Activated T-helper 17 cell treated with anti-CD3 and anti-CD28 coated beads, Interleukin-2, amount 50 U/mL, for 72 hours (primary cell): Measurements from ENCODE around the gene FLOT1. TPM values are rescaled to one million over a fixed set of nuclear protein-coding genes. Genes with fewer than 3 reads are reported as not detected.

Experiments
- ATAC-seq: fragments of 150-1000 bp; cut with Tn5 transposase; replicated peaks from 2 replicates; pipeline ENCODE4 v1.10.0; 2021; ENCODE audit warnings: mild to moderate bottlenecking, moderate library complexity
- H3K27ac Mint-ChIP-seq: one replicate; pipeline ENCODE4 v1.8.0; 2022; ENCODE audit warnings: mixed read lengths
- H3K27me3 Mint-ChIP-seq: one replicate; pipeline ENCODE4 v1.8.0; 2022; ENCODE audit warnings: mixed read lengths
- H3K36me3 Mint-ChIP-seq: one replicate; pipeline ENCODE4 v1.8.0; 2022; ENCODE audit warnings: low read depth, mild to moderate bottlenecking, mixed read lengths
- H3K4me1 Mint-ChIP-seq: one replicate; pipeline ENCODE4 v1.8.0; 2022; ENCODE audit warnings: mixed read lengths
- H3K4me3 Mint-ChIP-seq: one replicate; pipeline ENCODE4 v1.8.0; 2022; ENCODE audit warnings: mild to moderate bottlenecking, mixed read lengths
- H3K9me3 Mint-ChIP-seq: one replicate; pipeline ENCODE4 v1.8.0; 2022; ENCODE audit warnings: mixed read lengths
- total RNA-seq, 2 donors: library from RNA; stranded (reverse); gene quantifications; one replicate each; pipeline ENCODE4 v1.2.3, GENCODE V29; 2022

Gene FLOT1
- total RNA-seq, 2 donors from 2014 or later = 152 to 161 TPM

GRCh38 chr6:30689022-30689865, 53.2 kb downstream of the FLOT1 start:
- no peaks in the 10 kb centered on the region for H3K9me3 Mint-ChIP-seq
- H3K4me1 Mint-ChIP-seq = peaks cover 23% of the 10 kb centered on the region
- H3K4me3 Mint-ChIP-seq = peak overlapping the region; percentile 98
- peaks cover 51% of the 10 kb centered on the region for H3K36me3 Mint-ChIP-seq
- peak overlapping the region; percentile 97 for H3K27ac Mint-ChIP-seq
- H3K27me3 Mint-ChIP-seq = no peaks in the 10 kb centered on the region
- ATAC-seq = no peak

GRCh38 chr6:30688569-30688968, 53.9 kb downstream of the FLOT1 start:
- Mint-ChIP-seq H3K9me3 (no peaks in the 10 kb centered on the region), H3K27me3 (no peaks in the 10 kb centered on the region), H3K4me3 (peak overlapping the region; percentile 98), H3K4me1 (peaks cover 23% of the 10 kb centered on the region), H3K27ac (peak overlapping the region; percentile 97), H3K36me3 (peaks cover 58% of the 10 kb centered on the region)
- ATAC-seq = no peak

GRCh38 chr6:30687659-30688431, 54.6 kb downstream of the FLOT1 start:
- Mint-ChIP-seq H3K27me3 (no peaks in the 10 kb centered on the region), H3K4me3 (peak overlapping the region; percentile 98), H3K27ac (peak overlapping the region; percentile 97), H3K4me1 (peaks cover 23% of the 10 kb centered on the region), H3K9me3 (no peaks in the 10 kb centered on the region), H3K36me3 (peaks cover 65% of the 10 kb centered on the region)
- ATAC-seq = no peak

DNA sequence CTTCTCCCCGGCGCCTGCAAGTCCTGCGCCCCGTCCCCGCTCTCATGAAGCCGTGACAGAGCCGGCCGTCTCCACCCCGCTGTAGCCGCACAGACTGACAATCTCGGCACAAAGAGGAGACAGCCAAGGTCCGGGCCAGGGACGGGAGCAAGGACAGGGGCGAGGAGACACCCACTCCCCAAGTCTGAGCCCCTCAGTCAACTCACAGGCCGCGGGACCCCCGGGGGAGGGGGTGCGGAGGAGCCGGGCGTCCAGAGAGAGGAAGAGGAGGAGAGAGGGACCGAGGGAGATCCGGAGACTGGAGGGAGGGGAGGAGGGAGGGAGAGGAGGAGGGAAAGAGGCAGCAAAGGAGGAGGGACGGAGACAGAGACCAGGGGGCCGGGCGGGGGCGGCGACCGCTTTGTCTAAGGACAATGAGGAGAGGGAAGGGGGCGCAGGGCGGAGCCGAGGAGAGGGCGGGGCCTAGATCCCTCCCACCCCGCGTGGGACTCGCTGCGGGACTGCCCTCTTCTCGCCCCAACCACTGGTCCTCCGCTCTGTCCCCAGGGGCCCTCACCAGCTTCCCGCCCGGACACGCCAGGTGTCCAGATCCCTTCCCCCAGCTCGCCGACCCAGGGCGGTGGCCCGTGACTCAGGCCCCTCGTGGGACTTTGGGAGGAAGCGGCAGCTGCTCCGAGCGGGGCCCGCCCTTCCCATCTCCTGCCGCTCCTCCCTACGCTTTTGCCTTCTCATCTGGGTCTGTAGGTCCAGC, 55.4 kb downstream of the FLOT1 start:
- Mint-ChIP-seq H3K27ac (peak overlapping the region; percentile 97), H3K4me1 (peaks cover 23% of the 10 kb centered on the region), H3K9me3 (no peaks in the 10 kb centered on the region), H3K4me3 (peak overlapping the region; percentile 98), H3K36me3 (peaks cover 73% of the 10 kb centered on the region), H3K27me3 (no peaks in the 10 kb centered on the region)
- peak; percentile 48 for ATAC-seq

DNA sequence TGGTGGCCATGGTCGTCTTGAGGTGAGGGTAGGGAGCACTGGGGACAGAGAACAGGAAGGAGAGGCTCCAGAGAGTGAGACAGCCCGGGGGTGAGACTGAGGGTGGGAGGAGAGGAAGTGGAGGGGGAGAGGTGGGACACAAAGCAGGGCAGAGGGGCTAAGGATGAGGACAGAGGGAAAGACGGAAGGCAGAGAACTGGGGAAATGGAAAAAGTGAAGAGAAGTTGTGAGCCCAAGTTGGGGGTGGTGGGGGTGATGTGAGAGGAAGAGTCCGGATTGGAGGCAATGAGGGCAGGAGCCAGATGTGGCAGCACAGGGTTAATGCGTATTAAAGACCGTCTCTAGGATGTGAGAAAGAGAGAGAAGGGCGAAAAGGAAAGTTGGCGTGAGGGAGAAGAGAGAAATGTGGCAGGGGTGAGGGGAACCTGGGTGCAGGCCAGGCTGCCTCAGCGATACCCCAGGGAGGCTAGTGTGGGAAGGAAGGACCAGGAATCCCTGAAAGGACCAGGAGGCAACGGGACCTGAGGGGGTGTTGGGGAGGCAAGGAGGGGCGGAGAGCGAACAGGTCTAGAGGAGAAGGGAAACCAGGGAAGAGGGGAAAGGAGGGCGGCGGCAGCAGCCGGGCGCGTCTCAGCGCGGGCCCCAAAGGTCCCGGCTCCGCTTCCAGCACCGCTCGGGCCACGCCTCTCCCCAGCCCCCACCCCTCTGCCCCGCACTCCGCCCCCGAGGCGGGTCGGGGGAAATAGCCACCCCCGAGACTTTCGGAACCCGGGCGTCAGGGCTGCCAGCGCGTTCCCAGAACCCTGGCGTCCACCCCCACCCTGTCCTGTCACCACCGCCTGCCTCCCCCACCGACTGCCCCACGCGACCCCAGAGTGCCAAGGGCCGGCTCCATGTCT, 56.2 kb downstream of the FLOT1 start, which contains the start of gene PPP1R18:
Gene PPP1R18, minus strand, starts transcription at position 637 of the 899 bp plus-strand sequence. Its CDS starts 627 bp downstream, at position 10.
- no peaks in the 10 kb centered on the region for H3K27me3 Mint-ChIP-seq
- peaks cover 81% of the 10 kb centered on the region for H3K36me3 Mint-ChIP-seq
- H3K9me3 Mint-ChIP-seq = no peaks in the 10 kb centered on the region
- peak within 1 kb of the TSS; percentile 97 for H3K27ac Mint-ChIP-seq
- H3K4me1 Mint-ChIP-seq = peaks cover 23% of the 10 kb centered on the region
- peak; percentile 42 for ATAC-seq
- peak within 1 kb of the TSS; percentile 98 for H3K4me3 Mint-ChIP-seq

- Mint-ChIP-seq H3K27ac (peak overlapping the region; percentile 97), H3K4me3 (peak overlapping the region; percentile 98), H3K36me3 (peaks cover 86% of the 10 kb centered on the region), H3K4me1 (peaks cover 20% of the 10 kb centered on the region), H3K27me3 (no peaks in the 10 kb centered on the region), H3K9me3 (no peaks in the 10 kb centered on the region)
- ATAC-seq = no peak
Measured at GRCh38 chr6:30685157-30686008, 57.1 kb downstream of the FLOT1 start.

- Mint-ChIP-seq H3K4me3 (peak overlapping the region; percentile 98), H3K9me3 (no peaks in the 10 kb centered on the region), H3K4me1 (peaks cover 13% of the 10 kb centered on the region), H3K36me3 (peaks cover 90% of the 10 kb centered on the region), H3K27ac (peak overlapping the region; percentile 97), H3K27me3 (no peaks in the 10 kb centered on the region)
- no peak for ATAC-seq
Measured at GRCh38 chr6:30684386-30685156, 57.9 kb downstream of the FLOT1 start.

- peak overlapping the region; percentile 98 for H3K4me3 Mint-ChIP-seq
- no peaks in the 10 kb centered on the region for H3K9me3 Mint-ChIP-seq
- no peak for ATAC-seq
- H3K27me3 Mint-ChIP-seq = no peaks in the 10 kb centered on the region
- peak overlapping the region; percentile 97 for H3K27ac Mint-ChIP-seq
- peaks cover 96% of the 10 kb centered on the region for H3K36me3 Mint-ChIP-seq
- peaks cover 13% of the 10 kb centered on the region for H3K4me1 Mint-ChIP-seq
Measured at GRCh38 chr6:30683980-30684338, 58.5 kb downstream of the FLOT1 start.

DNA sequence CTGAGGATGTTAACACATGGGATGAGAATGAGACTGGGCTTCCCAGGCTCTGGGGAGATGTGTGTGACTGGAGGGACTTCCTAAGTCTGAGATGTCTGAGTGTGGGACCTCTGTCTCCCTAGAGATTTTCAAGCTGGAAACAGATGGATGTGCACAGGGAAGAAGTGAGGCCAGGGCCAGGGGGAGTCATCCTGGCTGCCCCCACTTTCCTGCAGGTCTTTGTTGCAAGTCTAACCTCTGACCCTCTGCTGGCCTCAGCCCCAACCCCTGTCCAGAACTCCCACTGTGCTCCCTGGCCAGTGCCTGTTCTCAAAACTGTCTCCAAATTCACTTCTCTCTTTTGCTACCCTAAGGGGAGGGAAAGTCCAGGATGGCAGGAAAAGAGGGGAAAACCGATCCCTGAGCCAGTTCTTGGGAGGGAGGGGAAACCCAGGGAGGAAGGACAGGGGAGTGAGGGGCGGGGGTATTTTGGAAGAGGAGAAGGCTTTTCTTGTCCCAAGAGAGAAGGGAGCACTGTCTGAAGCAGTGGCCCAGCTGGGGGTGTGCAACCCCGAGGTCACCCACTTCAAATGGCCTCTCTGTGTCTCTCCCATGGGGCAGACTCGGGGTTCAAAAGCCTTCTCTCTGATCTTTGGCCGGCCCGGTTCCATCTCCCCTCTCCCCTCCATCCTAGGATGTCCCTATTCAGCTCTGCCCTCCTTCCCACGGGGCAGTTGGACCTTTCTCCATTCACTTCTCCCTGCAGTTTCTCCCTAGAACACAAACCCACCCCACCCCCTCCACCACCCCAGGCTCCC, 59.1 kb downstream of the FLOT1 start:
- H3K27ac Mint-ChIP-seq = peak overlapping the region; percentile 97
- no peaks in the 10 kb centered on the region for H3K27me3 Mint-ChIP-seq
- H3K4me3 Mint-ChIP-seq = peak overlapping the region; percentile 98
- peaks cover 100% of the 10 kb centered on the region for H3K36me3 Mint-ChIP-seq
- no peaks in the 10 kb centered on the region for H3K9me3 Mint-ChIP-seq
- ATAC-seq = no peak
- H3K4me1 Mint-ChIP-seq = peaks cover 9% of the 10 kb centered on the region

- Mint-ChIP-seq H3K27me3 (no peaks in the 10 kb centered on the region), H3K4me3 (peak overlapping the region; percentile 98), H3K36me3 (peaks cover 100% of the 10 kb centered on the region), H3K9me3 (no peaks in the 10 kb centered on the region), H3K4me1 (peaks cover 4% of the 10 kb centered on the region), H3K27ac (peak overlapping the region; percentile 97)
- peak; percentile 74 for ATAC-seq
Measured at GRCh38 chr6:30682143-30683117, 60.1 kb downstream of the FLOT1 start.

DNA sequence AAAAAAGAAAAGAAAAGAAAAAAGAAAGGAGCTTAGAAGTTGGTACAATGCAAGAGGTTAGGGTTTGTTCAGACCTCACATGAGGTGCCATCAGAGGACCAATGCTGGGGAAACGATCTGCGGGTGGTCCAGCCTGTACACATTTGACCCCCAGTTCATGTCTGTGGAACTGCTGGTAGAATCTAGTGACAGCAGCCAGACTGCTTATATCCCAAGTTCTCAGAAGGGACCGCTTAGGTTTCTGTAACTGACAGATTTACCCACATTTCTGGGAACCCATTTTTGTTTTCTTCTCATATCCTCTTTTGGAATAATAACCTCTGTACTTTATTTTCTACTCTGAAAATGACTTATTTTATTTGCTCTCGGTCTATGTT, 60.7 kb downstream of the FLOT1 start:
- peaks cover 4% of the 10 kb centered on the region for H3K4me1 Mint-ChIP-seq
- H3K9me3 Mint-ChIP-seq = no peaks in the 10 kb centered on the region
- ATAC-seq = peak; percentile 2
- H3K4me3 Mint-ChIP-seq = peak overlapping the region; percentile 98
- peaks cover 100% of the 10 kb centered on the region for H3K36me3 Mint-ChIP-seq
- peak overlapping the region; percentile 97 for H3K27ac Mint-ChIP-seq
- H3K27me3 Mint-ChIP-seq = no peaks in the 10 kb centered on the region
